Endothelial cell of hepatic sinusoid (primary cell): ENCODE results near the gene GEMIN5.
"Not testable (repeated sequence)": the region's sequence is repeated elsewhere in the genome, so short reads cannot be mapped to it uniquely, and the experiment has no call there.

Experiments used
- in situ Hi-C: cut with HindIII; loops from 2 replicates; pipeline ENCODE4 v1.10.0; 2017; ENCODE audit warnings: low sequenced_read_pairs

The GEMIN5 gene

GRCh38 chr5:154940772-154941620, 3.0 kb upstream of the GEMIN5 start, which contains the start of gene MRPL22:
Gene MRPL22 (plus strand): TSS chr5:154941073. CDS start chr5:154941111, 38 bp downstream.
- in situ Hi-C loops, result no loop called here

GRCh38 chr5:154940375-154940771, 2.4 kb upstream of the GEMIN5 start:
- in situ Hi-C loops, result no loop called here

- in situ Hi-C loops, result not testable (repeated sequence)
Measured at GRCh38 chr5:154939387-154939786, 1.4 kb upstream of the GEMIN5 start.

GRCh38 chr5:154937186-154937717, 759 bp downstream of the GEMIN5 start:
- in situ Hi-C loops, result no loop called here

- in situ Hi-C loops, result no loop called here
Measured at GRCh38 chr5:154934881-154935280, 3.1 kb downstream of the GEMIN5 start.

- in situ Hi-C loops, result no loop called here
Measured at GRCh38 chr5:154933537-154933936, 4.5 kb downstream of the GEMIN5 start.

- in situ Hi-C loops, result no loop called here
Measured at GRCh38 chr5:154923441-154924430, 14.3 kb downstream of the GEMIN5 start.

- in situ Hi-C loops, result no loop called here
Measured at GRCh38 chr5:154917757-154918156, 20.3 kb downstream of the GEMIN5 start.

- in situ Hi-C loops, result no loop called here
Measured at GRCh38 chr5:154916874-154917273, 21.1 kb downstream of the GEMIN5 start.

GRCh38 chr5:154905601-154906000, 32.4 kb downstream of the GEMIN5 start:
- in situ Hi-C loops, result loop anchor here (10.0 kb wide), 1 partner anchor 261 kb away; no protein-coding TSS in a partner anchor

GRCh38 chr5:154901913-154902312, 36.1 kb downstream of the GEMIN5 start:
- in situ Hi-C loops, result loop anchor here (5.0 to 10.0 kb wide), 2 partner anchors 100 to 257 kb away; no protein-coding TSS in a partner anchor

GRCh38 chr5:154901276-154901675, 36.7 kb downstream of the GEMIN5 start:
- in situ Hi-C loops, result loop anchor here (5.0 to 10.0 kb wide), 2 partner anchors 99 to 256 kb away; no protein-coding TSS in a partner anchor

- in situ Hi-C loops, result loop anchor here (5.0 to 10.0 kb wide), 2 partner anchors 98 to 255 kb away; no protein-coding TSS in a partner anchor
Measured at GRCh38 chr5:154900066-154900465, 37.9 kb downstream of the GEMIN5 start.

- in situ Hi-C loops, result no loop called here
Measured at GRCh38 chr5:154899151-154899816, 38.7 kb downstream of the GEMIN5 start.

- in situ Hi-C loops, result no loop called here
Measured at GRCh38 chr5:154898210-154898609, 39.8 kb downstream of the GEMIN5 start.

- in situ Hi-C loops, result no loop called here
Measured at GRCh38 chr5:154896562-154897165, 41.3 kb downstream of the GEMIN5 start.

- in situ Hi-C loops, result no loop called here
Measured at GRCh38 chr5:154895606-154896561, 42.1 kb downstream of the GEMIN5 start.

GRCh38 chr5:154893381-154893780, 44.6 kb downstream of the GEMIN5 start:
- in situ Hi-C loops, result no loop called here

GRCh38 chr5:154892369-154892771, 45.6 kb downstream of the GEMIN5 start:
- in situ Hi-C loops, result no loop called here
